A549 (cell line): ENCODE results near the gene C1QBP. TPM values are rescaled to one million over a fixed set of nuclear protein-coding genes. Genes with fewer than 3 reads are reported as not detected.
A peak's percentile ranks its signal among the peaks of the same experiment; 100 is the strongest.

Source experiments
- ATAC-seq, 2 experiments: fragments of 200-7000 bp in 1 of 2; fragments of >200 bp in 1 of 2; cut with Nextera tagmentation in 1 of 2; cut with Tn5 transposase in 1 of 2; 3 replicates each; pipeline versions ENCODE4 v1.8.0 to v1.9.1; 2018 to 2020; ENCODE audit warnings: mild to moderate bottlenecking in 1 of 2, moderate library complexity in 1 of 2
- CTCF ChIA-PET: fragments of 300-600 bp; sonication (Branson Sonifier 250); formaldehyde crosslinking; extraction: SDS; loops from one replicate; lab custom pipeline; 2021; ENCODE audit warnings: antibody characterized with exemption, inconsistent platforms; lab: Yijun Ruan, JAX
- POLR2A ChIA-PET: fragments of 350-600 bp; formaldehyde crosslinking; extraction: SDS; loops from one replicate; lab custom pipeline; 2021; ENCODE audit warnings: antibody characterized with exemption, inconsistent platforms; lab: Yijun Ruan, JAX
- DNase-seq, 2 experiments: peaks; one replicate each; pipeline versions ENCODE4 v3.0.0 to v3.0.0-alpha.2; 2011 to 2016; ENCODE audit warnings: low read depth in 1 of 2, low spot score in 1 of 2
- FAIRE-seq: peaks from 2 replicates; lab custom pipeline; 2011; peaks lifted over from hg19 to GRCh38; lab: Jason Lieb, UNC
- H3K27ac ChIP-seq, 2 experiments: fragments of >200 bp; sonication (Bioruptor Twin); formaldehyde crosslinking; 3 replicates each; pipeline ENCODE4 v1.5.1; 2016 to 2017
- H3K4me1 ChIP-seq: fragments of >200 bp; sonication (Bioruptor Twin); formaldehyde crosslinking; 3 replicates; pipeline ENCODE4 v1.6.1; 2016
- H3K4me2 ChIP-seq: fragments of >200 bp; sonication (Bioruptor Twin); formaldehyde crosslinking; 3 replicates; pipeline ENCODE4 v1.6.1; 2016
- H3K4me3 ChIP-seq: fragments of >200 bp; sonication (Bioruptor Twin); formaldehyde crosslinking; 3 replicates; pipeline ENCODE4 v1.5.1; 2016
- H3K9me3 ChIP-seq: fragments of >200 bp; sonication (Bioruptor Twin); formaldehyde crosslinking; 3 replicates; pipeline ENCODE4 v1.6.1; 2016
- CBX8 ChIP-seq: fragments of 200-600 bp; sonication (generic); IDR thresholded peaks from 2 replicates; pipeline ENCODE4 v1.6.1; 2016
- CEBPB ChIP-seq, 2 experiments: fragments of >200 bp in 1 of 2; sonication (Bioruptor Twin) in 1 of 2; formaldehyde crosslinking in 1 of 2; IDR thresholded peaks; 2 replicates each; pipeline ENCODE4 v1.6.1; 2012 to 2016
- EP300 ChIP-seq, 2 experiments: fragments of >200 bp; sonication (Bioruptor Twin); formaldehyde crosslinking; IDR thresholded peaks; 2 replicates in 1 of 2; 3 replicates in 1 of 2; pipeline ENCODE4 v1.6.1; 2016 to 2017
- FOXS1 ChIP-seq: fragments of 250-450 bp; sonication (Bioruptor Pico); IDR thresholded peaks from 2 replicates; pipeline ENCODE4 v1.5.0; 2020; ENCODE audit warnings: mild to moderate bottlenecking, moderate library complexity
- GATA3 ChIP-seq: IDR thresholded peaks from 2 replicates; pipeline ENCODE4 v1.6.1; 2012; ENCODE audit warnings: borderline replicate concordance
- HDAC2 ChIP-seq: fragments of 200-600 bp; sonication (generic); IDR thresholded peaks from 2 replicates; pipeline ENCODE4 v1.6.1; 2016
- HEYL ChIP-seq: fragments of 250-450 bp; sonication (Bioruptor Pico); IDR thresholded peaks from 2 replicates; pipeline ENCODE4 v1.8.0; 2021; ENCODE audit warnings: mild to moderate bottlenecking, moderate library complexity
- HOXB13 ChIP-seq: fragments of 250-450 bp; sonication (Bioruptor Pico); IDR thresholded peaks from 2 replicates; pipeline ENCODE4 v1.5.0; 2020; ENCODE audit warnings: low read depth, mild to moderate bottlenecking, moderate library complexity
- JUN ChIP-seq, 2 experiments: fragments of >200 bp; sonication (Bioruptor Twin); formaldehyde crosslinking; IDR thresholded peaks; 2 replicates in 1 of 2; 3 replicates in 1 of 2; pipeline ENCODE4 v1.6.1; 2016 to 2017
- KDM1A ChIP-seq: fragments of 200-600 bp; sonication (generic); IDR thresholded peaks from 2 replicates; pipeline ENCODE4 v1.6.1; 2016; ENCODE audit warnings: low read depth, mild to moderate bottlenecking
- KDM5A ChIP-seq: fragments of 200-600 bp; sonication (generic); IDR thresholded peaks from 2 replicates; pipeline ENCODE4 v1.6.1; 2016; ENCODE audit warnings: antibody characterized with exemption, mild to moderate bottlenecking
- NFE2L2 ChIP-seq: fragments of 150-350 bp; conservative IDR thresholded peaks from 2 replicates; pipeline ENCODE4 v1.6.1; 2014; ENCODE audit warnings: low read length
- RAD21 ChIP-seq, 2 experiments: fragments of >200 bp in 1 of 2; sonication (Bioruptor Twin) in 1 of 2; formaldehyde crosslinking in 1 of 2; IDR thresholded peaks in 1 of 2; conservative IDR thresholded peaks in 1 of 2; 2 replicates in 1 of 2; 3 replicates in 1 of 2; pipeline ENCODE4 v1.6.1; 2012 to 2018; ENCODE audit warnings: inconsistent platforms in 1 of 2
- RARB ChIP-seq: fragments of 250-450 bp; sonication (Bioruptor Pico); IDR thresholded peaks from 2 replicates; pipeline ENCODE4 v1.8.0; 2021; ENCODE audit warnings: mild to moderate bottlenecking, moderate library complexity
- RCOR1 ChIP-seq: fragments of 150-350 bp; IDR thresholded peaks from 2 replicates; pipeline ENCODE4 v1.6.1; 2014; ENCODE audit warnings: antibody characterized with exemption, low read length, low read depth
- RFX5 ChIP-seq: fragments of 450-650 bp; IDR thresholded peaks from 2 replicates; pipeline ENCODE4 v1.7.1; 2014; ENCODE audit warnings: antibody characterized with exemption, mild to moderate bottlenecking, moderate library complexity
- TFCP2L1 ChIP-seq: fragments of 250-450 bp; sonication (Bioruptor Pico); IDR thresholded peaks from 2 replicates; pipeline ENCODE4 v1.5.0; 2021; ENCODE audit warnings: mild to moderate bottlenecking
- ZNF302 ChIP-seq: fragments of 250-450 bp; sonication (Bioruptor Pico); IDR thresholded peaks from 2 replicates; pipeline ENCODE4 v1.9.0; 2021; ENCODE audit warnings: inconsistent platforms, mild to moderate bottlenecking, moderate library complexity
- ZSCAN20 ChIP-seq: fragments of 250-450 bp; sonication (Bioruptor Pico); IDR thresholded peaks from 2 replicates; pipeline ENCODE4 v1.8.0; 2022; ENCODE audit warnings: mild to moderate bottlenecking, moderate library complexity
- WGBS: methylation state at CpG from one replicate; pipeline ENCODE4 v1.1.6; 2017; ENCODE audit errors: missing lambda C conversion rate; 5-methylcytosine and 5-hydroxymethylcytosine counted together
- polyA plus RNA-seq, 4 experiments: library from polyadenylated mRNA; depleted of rRNA in 3 of 4; stranded (reverse); fragments of >200 nt; fragmentation: RNase III in 1 of 4; extraction: RNeasy Plus Mini Kit Qiagen cat#74134 plus additional on column Dnase treatment in 1 of 4; gene quantifications; 2 replicates in 3 of 4; 3 replicates in 1 of 4; pipeline ENCODE4 v1.2.3, GENCODE V29; 2011 to 2017
- TF ChIP-seq, protein P1 (sequence below): fragments of >200 bp; sonication (Bioruptor Twin); formaldehyde crosslinking; IDR thresholded peaks from 2 replicates; pipeline ENCODE4 v1.6.1; 2016
- TF ChIP-seq, protein P2 (sequence below): IDR thresholded peaks from 2 replicates; pipeline ENCODE4 v1.6.1; 2012
- TF ChIP-seq, protein P3 (sequence below): fragments of >200 bp; sonication (Bioruptor Twin); formaldehyde crosslinking; IDR thresholded peaks from 3 replicates; pipeline ENCODE4 v1.5.1; 2016
- TF ChIP-seq, protein P4 (sequence below): IDR thresholded peaks from 2 replicates; pipeline ENCODE4 v1.6.1; 2012
- TF ChIP-seq, protein P5 (sequence below): fragments of 200-600 bp; sonication (generic); IDR thresholded peaks from 2 replicates; pipeline ENCODE4 v1.6.1; 2016; ENCODE audit warnings: antibody characterized with exemption, mild to moderate bottlenecking, moderate library complexity

C1QBP gene
- polyA plus RNA-seq, 2 of the 4 experiments (the other 2 are of a cell fraction), result 557 to 683 TPM

DNA sequence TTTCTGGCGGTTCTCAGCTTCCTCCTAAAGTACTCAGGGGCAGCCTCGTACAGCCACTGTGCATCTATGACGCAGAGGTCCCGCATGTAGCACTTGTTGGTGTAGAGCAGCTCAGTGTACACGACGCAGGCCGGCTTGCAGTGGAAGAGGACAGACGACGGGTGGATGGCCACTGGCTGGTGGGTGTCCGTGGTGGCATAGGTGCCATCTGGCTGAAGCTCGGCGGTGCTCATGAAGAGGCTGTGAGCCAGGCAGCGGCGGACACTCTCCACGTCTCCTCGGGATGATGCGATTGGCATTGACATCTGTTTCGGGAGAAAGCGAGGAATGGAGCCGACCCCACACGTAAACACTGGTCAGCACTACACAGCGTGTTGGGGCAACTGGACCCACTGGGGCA is 5.3 kb upstream of the C1QBP start:
- ChIA-PET CTCF (interaction anchor here (0.7 to 10.9 kb wide), 3 partner anchors 11 to 17 kb away, joined by 4 to 178 read pairs (median 11); no protein-coding TSS in a partner anchor), POLR2A (no interaction called here)
- Histone ChIP-seq H3K9me3 (no peaks in the 10 kb centered on the region), H3K27ac (no peak overlapping the region), H3K4me3 (no peak overlapping the region), H3K4me1 (peaks cover 5% of the 10 kb centered on the region; the same call in 2 of the 3 replicates), H3K4me2 (no peak overlapping the region)
- no peak for ATAC-seq
- WGBS, result 92% methylated on average over 22 of the region's 22 CpGs
- FAIRE-seq, result no peak
- TF ChIP-seq ZNF302 (CRISPR knock-in tag) (no peak), HDAC2 (no peak), NFE2L2 (no peak), GATA3 (no peak), CEBPB (IDR thresholded peaks at IDR 0.05) (no peak), KDM1A (no peak), EP300 (IDR thresholded peaks at IDR 0.05) (no peak)
- TF ChIP-seq, protein P1, sequence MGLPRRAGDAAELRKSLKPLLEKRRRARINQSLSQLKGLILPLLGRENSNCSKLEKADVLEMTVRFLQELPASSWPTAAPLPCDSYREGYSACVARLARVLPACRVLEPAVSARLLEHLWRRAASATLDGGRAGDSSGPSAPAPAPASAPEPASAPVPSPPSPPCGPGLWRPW, result no peak
- TF ChIP-seq, protein P2, sequence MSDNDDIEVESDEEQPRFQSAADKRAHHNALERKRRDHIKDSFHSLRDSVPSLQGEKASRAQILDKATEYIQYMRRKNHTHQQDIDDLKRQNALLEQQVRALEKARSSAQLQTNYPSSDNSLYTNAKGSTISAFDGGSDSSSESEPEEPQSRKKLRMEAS, result no peak
- DNase-seq, result no peak

DNA sequence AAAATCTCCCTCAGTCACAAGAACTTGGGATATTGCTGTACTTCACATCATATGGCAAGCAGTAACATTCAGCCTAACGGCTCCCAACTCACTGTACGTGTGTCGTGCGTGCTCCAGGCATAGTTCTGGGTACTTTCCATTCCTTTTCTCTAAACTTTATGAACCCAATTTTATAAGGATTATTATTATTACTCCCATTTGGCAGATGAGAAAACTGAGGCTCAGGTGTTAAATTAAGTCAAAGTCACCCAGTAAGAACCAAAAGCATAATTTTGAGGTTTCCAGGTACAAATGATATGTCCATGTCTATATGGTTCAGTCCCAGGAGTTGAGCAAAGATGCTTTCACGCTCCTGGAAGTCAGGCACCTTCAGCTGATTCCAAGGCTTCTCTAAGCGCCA is 4.8 kb upstream of the C1QBP start:
- POLR2A ChIA-PET, result no interaction called here
- no peak for DNase-seq

DNA sequence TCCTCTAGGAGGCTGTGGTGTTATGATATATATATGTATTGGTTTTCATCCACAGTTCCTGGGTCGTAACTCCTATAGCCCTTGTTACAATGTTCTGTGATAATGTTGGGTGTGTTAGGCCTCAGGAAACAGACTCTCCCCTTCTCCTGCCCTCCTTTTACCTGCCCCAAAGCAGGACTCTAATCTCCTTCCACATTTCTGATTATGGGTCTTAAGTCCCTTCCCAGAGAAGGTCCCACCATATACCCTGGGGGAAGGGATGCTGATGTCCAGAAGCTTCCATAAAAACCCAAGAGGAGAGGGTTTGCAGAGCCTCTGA is 450 bp upstream of the C1QBP start:
- ChIA-PET POLR2A (interaction anchor here (0.6 to 1.4 kb wide), 12 partner anchors 10 to 336 kb away, joined by 3 to 17 read pairs (median 5); partner anchors contain the start of genes DERL2, DHX33, MIS12 and NUP88), CTCF (interaction anchor here (0.5 to 10.9 kb wide), 63 partner anchors 11 to 1303 kb away, joined by 3 to 178 read pairs (median 4); partner anchors contain the start of genes AIPL1, DERL2, DHX33 and MIS12)
- DNase-seq (no peak), ATAC-seq (peak in 1 of 2 experiments; percentile 17; a peak in 3 of 6 replicates), FAIRE-seq (no peak)
- Histone ChIP-seq H3K4me1 (peaks cover 29% of the 10 kb centered on the region), H3K9me3 (no peaks in the 10 kb centered on the region), H3K4me2 (peak overlapping the region; percentile 79), H3K4me3 (peak overlapping the region; percentile 77)
- TF ChIP-seq, protein P3, sequence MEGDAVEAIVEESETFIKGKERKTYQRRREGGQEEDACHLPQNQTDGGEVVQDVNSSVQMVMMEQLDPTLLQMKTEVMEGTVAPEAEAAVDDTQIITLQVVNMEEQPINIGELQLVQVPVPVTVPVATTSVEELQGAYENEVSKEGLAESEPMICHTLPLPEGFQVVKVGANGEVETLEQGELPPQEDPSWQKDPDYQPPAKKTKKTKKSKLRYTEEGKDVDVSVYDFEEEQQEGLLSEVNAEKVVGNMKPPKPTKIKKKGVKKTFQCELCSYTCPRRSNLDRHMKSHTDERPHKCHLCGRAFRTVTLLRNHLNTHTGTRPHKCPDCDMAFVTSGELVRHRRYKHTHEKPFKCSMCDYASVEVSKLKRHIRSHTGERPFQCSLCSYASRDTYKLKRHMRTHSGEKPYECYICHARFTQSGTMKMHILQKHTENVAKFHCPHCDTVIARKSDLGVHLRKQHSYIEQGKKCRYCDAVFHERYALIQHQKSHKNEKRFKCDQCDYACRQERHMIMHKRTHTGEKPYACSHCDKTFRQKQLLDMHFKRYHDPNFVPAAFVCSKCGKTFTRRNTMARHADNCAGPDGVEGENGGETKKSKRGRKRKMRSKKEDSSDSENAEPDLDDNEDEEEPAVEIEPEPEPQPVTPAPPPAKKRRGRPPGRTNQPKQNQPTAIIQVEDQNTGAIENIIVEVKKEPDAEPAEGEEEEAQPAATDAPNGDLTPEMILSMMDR, result peak; percentile 34; the same call in 1 of the 3 replicates
- TF ChIP-seq FOXS1 (CRISPR knock-in tag), result no peak
- TF ChIP-seq TFCP2L1, result no peak
- TF ChIP-seq CBX8, result no peak
- no peak for TF ChIP-seq RARB (CRISPR knock-in tag)
- no peak for TF ChIP-seq RCOR1
- no peak for TF ChIP-seq ZSCAN20 (CRISPR knock-in tag)
- TF ChIP-seq, protein P2, result no peak
- TF ChIP-seq, protein P4, sequence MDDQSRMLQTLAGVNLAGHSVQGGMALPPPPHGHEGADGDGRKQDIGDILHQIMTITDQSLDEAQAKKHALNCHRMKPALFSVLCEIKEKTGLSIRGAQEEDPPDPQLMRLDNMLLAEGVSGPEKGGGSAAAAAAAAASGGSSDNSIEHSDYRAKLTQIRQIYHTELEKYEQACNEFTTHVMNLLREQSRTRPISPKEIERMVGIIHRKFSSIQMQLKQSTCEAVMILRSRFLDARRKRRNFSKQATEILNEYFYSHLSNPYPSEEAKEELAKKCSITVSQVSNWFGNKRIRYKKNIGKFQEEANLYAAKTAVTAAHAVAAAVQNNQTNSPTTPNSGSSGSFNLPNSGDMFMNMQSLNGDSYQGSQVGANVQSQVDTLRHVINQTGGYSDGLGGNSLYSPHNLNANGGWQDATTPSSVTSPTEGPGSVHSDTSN, result no peak
- no peak for TF ChIP-seq HOXB13 (CRISPR knock-in tag)
- no peak for TF ChIP-seq RFX5
- no peak for TF ChIP-seq JUN (IDR thresholded peaks at IDR 0.05)
- TF ChIP-seq, protein P5, sequence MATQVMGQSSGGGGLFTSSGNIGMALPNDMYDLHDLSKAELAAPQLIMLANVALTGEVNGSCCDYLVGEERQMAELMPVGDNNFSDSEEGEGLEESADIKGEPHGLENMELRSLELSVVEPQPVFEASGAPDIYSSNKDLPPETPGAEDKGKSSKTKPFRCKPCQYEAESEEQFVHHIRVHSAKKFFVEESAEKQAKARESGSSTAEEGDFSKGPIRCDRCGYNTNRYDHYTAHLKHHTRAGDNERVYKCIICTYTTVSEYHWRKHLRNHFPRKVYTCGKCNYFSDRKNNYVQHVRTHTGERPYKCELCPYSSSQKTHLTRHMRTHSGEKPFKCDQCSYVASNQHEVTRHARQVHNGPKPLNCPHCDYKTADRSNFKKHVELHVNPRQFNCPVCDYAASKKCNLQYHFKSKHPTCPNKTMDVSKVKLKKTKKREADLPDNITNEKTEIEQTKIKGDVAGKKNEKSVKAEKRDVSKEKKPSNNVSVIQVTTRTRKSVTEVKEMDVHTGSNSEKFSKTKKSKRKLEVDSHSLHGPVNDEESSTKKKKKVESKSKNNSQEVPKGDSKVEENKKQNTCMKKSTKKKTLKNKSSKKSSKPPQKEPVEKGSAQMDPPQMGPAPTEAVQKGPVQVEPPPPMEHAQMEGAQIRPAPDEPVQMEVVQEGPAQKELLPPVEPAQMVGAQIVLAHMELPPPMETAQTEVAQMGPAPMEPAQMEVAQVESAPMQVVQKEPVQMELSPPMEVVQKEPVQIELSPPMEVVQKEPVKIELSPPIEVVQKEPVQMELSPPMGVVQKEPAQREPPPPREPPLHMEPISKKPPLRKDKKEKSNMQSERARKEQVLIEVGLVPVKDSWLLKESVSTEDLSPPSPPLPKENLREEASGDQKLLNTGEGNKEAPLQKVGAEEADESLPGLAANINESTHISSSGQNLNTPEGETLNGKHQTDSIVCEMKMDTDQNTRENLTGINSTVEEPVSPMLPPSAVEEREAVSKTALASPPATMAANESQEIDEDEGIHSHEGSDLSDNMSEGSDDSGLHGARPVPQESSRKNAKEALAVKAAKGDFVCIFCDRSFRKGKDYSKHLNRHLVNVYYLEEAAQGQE, result no peak
- TF ChIP-seq HEYL, result no peak
- 0 out of 5 replicates have a peak, but pooled peaks of 1 of the 2 experiments have one; percentile 3 for TF ChIP-seq RAD21 (conservative IDR thresholded peaks at IDR 0.05 in 1 of 2, IDR thresholded peaks at IDR 0.05 in 1 of 2)
- no peak for TF ChIP-seq KDM5A
- TF ChIP-seq, all 56 proteins: peak for 2
- WGBS, result 35% methylated on average over 1 of the region's 1 CpG
- H3K27ac ChIP-seq, result peak overlapping the region; percentile 92 to 97; a peak in 5 of 6 replicates

More for the DNA sequence above, 4.8 kb upstream of the C1QBP start:
- Histone ChIP-seq H3K4me1 (peaks cover 5% of the 10 kb centered on the region; the same call in 2 of the 3 replicates), H3K9me3 (no peaks in the 10 kb centered on the region), H3K27ac (no peak overlapping the region), H3K4me3 (no peak overlapping the region), H3K4me2 (no peak overlapping the region)
- CTCF ChIA-PET, result interaction anchor here (0.6 to 10.9 kb wide), 4 partner anchors 11 to 195 kb away, joined by 3 to 178 read pairs (median 8); no protein-coding TSS in a partner anchor
- TF ChIP-seq KDM1A (peak; percentile 64; the same call in 1 of the 2 replicates), HOXB13 (CRISPR knock-in tag) (no peak), HDAC2 (peak; percentile 80; the same call in 1 of the 2 replicates)
- FAIRE-seq, result no peak
- no peak for ATAC-seq
- WGBS, result 98% methylated on average over 6 of the region's 6 CpGs
